GM18502 (cell line): ENCODE data around the gene XIRP2.
"Not testable (repeated sequence)": the region's sequence is repeated elsewhere in the genome, so short reads cannot be mapped to it uniquely, and the experiment has no call there.

Source experiments
- ATAC-seq: cut with Tn5 transposase; IDR thresholded peaks from one replicate; pipeline ENCODE4 v1.9.1; 2021; ENCODE audit warnings: mild to moderate bottlenecking; ENCODE audit not compliant: unreplicated experiment, poor library complexity

The XIRP2 gene

DNA sequence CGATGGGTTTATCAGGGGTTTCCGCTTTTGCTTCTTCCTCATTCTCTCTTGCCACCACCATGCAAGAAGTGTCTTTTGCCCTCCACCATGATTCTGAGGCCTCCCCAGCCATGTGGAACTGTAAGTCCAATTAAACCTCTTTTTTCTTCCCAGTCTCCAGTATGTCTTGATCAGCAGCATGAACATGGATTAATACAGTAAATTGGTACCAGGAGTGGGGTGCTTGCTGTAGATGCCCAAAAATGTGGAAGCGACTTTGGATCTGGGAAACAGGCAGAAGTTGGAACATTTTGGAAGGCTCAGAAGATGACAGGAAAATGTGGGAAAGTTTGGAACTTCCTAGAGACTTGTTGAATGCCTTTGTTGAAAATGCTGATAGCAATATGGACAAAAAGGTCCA, 146.7 kb downstream of the XIRP2 start:
- not testable (repeated sequence) for ATAC-seq

DNA sequence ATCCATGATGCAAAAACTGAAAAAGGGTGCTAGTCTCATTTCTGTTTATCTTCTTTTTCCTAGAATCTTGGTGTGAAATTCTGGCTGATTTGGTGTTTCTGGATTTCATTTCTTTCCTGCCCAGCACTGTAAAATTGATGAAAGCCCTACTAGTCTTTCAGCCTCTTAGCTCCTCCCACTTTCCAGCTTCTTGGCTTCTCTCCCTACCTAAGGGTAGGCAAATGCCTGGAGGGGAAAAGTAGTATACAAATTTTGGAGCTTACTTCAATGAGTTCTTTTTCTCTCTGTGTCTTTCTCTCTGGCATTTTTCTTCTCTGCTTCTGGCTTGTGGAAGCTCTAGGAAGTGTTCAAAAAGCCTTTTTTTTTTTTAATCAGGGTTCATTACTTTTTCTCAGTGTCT, 160.5 kb downstream of the XIRP2 start:
- ATAC-seq, result no peak

- no peak for ATAC-seq
These were observed 161.4 kb downstream of the XIRP2 start for GRCh38 chr2:167049659-167050058.

DNA sequence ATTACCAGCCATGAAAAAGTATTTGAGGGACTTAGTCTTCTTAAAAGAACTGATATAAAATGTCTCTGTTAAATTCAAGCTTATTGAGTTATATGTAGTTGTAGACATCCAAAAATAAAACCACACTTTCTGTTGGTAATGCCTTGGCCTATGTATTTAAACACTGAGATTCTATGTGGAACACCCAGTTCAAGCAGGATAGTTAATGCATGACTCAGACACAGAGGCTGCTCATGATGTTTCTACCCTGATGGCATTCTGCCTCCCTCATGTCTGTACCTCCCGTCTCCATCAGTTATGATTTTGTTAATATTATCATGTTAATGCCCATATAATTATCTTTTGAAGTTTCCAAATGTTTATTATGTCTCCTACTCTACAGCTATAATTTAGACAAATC, 164.5 kb downstream of the XIRP2 start:
- no peak for ATAC-seq

DNA sequence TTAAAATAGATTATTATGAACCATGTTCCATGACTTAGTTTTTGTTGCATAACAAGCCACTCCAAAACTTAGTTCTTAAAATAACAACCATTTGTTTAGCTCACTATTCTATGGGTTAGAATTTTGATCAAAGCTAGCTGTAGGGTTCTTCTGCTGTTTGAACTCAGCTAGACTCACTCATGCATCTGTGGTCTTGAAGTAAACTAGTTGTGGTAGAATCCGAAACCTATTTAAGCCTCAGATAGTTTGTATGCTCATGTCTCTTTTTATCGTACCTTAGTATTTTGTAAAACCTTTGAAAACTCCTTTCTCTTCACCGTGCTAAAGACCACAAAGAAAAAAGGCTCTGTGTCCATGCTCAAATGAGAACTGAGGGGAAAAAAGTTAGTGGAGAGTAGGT, 166.6 kb downstream of the XIRP2 start:
- ATAC-seq, result no peak

DNA sequence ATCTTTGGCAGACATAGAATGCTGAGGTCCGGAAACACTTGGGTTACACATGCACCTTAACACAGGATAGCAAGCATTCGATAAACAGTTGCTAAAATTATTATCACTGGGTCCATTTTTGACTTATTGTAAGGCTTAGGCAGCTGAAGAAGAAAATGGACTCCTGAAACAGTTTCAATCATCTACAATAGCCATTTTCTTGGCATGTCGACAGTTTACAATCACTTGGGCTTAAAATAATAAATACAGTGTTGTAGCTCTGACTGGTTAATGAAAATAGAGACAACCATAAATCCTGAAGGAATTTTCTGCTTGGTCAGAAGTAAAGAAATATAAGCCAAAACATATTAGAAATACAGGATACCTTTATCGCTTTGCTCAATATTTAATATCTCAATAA, 169.2 kb downstream of the XIRP2 start:
- ATAC-seq, result no peak

GRCh38 chr2:167059173-167059572, 170.9 kb downstream of the XIRP2 start:
- no peak for ATAC-seq

- ATAC-seq, result no peak
These were observed 181.6 kb downstream of the XIRP2 start for GRCh38 chr2:167069855-167070254.

DNA sequence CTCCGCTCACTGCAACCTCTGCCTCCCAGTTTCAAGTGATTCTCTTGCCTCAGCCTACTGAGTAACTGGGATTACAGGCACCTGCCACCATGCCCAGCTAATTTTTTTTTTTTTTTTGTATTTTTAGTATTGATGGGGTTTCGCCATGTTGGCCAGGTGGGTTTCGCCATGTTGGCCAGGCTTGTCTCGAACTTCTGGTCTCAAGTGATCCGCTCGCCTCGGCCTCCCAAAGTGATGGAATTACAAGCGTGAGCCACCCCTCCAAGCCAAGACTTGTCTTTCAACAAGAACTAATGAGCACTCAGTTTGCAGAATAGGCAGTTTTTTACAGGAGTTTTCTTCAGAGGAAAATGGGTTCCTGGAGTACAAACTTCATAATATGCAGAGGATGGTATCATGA, 187.4 kb downstream of the XIRP2 start:
- not testable (repeated sequence) for ATAC-seq

GRCh38 chr2:167098931-167099330, 210.7 kb downstream of the XIRP2 start:
- ATAC-seq, result not testable (repeated sequence)

DNA sequence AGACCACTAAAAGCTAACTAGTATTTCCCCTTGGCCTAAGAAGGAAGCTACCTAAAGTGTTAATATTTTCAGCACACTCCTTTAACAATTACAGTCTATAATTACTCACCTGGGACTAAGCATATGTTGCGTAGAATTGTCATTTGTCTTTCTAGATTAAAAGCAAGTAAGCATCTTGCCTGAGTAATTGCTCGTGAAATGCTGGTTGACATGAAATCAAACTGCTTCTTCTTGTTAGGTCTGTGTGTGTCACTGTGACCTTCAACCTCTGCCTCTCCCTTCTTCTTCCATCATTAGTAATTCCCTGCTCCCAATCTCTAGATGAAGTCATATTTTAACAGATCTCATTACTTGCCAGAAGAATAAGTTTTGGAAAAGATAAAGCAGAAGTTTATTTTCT, 212.2 kb downstream of the XIRP2 start:
- ATAC-seq, result no peak

- no peak for ATAC-seq
These were observed 214.9 kb downstream of the XIRP2 start for GRCh38 chr2:167103028-167103756.

DNA sequence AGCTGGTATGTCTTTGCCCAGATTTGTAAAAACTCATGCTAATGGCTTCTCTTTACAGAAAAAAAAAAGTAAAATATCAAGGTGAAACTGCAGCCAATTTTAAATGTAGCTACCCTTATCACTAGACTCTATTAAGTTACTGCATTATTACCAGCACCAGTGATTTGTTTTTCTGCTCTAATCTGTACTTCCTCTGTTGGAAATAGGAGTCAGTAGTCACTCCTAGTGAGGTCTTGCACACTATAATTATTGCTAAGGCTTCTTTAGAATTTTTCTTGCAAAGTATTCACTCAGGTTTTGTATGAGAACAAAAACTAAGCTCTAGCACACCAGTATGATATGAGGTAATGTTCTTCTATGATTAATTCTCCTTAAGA, 215.5 kb downstream of the XIRP2 start:
- ATAC-seq, result no peak

DNA sequence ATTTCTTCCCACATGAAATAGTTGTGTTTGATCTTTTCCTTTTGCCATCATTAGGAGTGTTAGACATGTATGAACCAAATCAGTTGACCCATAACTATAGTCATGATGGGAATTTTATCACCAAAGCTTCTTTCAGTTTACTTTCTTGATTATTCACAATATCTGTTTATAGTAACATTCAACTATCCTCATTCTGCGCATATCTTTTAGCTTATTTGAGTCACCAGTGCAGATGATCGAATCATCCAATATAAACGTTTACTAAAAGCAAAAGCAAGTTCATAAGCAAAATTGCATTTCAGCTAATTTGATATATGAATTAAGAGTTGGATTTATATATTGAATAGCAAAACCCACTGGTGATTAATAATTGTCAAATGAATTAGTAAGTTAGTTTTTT, 216.4 kb downstream of the XIRP2 start:
- no peak for ATAC-seq

DNA sequence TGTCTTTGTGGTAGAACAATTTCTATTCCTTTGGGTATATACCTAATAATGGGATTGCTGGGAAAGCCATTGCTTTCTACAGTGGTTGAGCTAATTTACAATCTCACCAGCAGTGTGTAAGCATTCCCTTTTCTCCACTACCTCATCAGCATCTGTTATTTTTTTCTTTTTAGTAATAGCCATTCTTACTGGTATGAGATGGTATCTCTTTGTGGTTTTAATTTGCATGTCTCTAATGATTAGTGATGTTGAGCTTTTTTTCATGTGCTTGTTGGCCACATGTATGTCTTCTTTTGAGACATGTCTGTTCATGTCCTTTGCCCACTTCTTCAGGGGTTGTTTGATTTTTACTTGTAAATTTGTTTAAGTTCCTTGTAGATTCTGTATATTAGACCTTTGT, 221.4 kb downstream of the XIRP2 start:
- ATAC-seq, result not testable (repeated sequence)

GRCh38 chr2:167110345-167110744, 222.1 kb downstream of the XIRP2 start:
- no peak for ATAC-seq

GRCh38 chr2:167114018-167114417, 225.7 kb downstream of the XIRP2 start:
- ATAC-seq, result no peak

DNA sequence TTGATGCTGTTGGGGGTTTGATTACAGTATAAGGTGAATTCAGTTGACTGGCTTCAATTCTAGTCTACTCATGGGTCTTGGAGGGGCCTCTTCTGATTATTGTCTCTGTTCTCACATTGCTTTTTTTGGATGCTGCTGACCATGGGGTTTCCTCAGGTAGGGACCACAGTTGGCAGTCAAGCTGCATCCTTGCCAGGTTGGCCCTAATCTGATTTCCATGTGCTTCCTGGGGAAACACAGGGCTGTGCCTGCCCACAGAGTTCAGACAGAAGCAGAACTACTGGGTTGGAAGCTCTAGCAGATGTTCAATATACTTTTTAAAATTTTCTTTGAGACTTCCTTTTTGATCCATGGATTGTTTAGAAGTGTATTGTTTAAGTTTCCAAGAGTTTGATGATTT, 227.3 kb downstream of the XIRP2 start:
- ATAC-seq, result no peak

GRCh38 chr2:167122389-167122788, 234.1 kb downstream of the XIRP2 start:
- ATAC-seq, result no peak

GRCh38 chr2:167126165-167126564, 237.9 kb downstream of the XIRP2 start:
- ATAC-seq, result no peak

DNA sequence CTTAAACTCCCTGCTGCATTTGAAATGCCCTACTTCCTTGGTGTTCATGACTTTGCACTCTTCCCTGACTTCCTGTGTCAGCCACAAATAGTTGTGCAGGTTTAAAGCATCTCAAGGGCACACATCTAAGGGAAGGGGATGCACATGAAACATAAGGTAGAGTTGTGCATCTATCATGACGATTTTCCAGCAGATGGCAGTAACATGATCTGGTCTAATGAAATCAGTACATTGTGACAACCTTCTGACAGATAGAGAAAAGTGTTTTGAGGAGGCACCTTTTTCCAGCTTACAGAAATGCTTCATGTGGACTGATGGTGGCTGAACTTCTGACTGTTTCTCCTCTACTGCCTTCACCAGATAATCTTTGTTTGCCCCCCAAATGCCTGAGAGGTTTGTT, 238.9 kb downstream of the XIRP2 start:
- no peak for ATAC-seq

DNA sequence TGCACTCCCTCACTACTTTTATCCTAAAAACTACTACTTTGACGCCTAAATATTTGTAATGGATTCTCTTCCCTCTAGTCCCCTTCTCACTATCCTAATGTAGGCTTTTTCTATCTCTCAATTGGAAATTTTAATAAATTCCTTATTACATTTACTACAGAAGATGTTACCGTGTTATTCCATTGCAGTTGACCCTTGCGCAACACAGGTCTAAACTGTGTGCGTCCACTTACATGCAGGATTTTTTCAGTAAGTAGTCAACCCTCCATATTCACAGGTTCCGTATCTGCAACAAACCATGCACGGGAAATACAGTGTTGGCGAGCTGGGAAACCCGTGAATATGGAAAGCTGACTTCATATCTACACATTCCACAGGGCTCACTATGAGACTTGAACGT, 239.8 kb downstream of the XIRP2 start:
- ATAC-seq, result no peak

GRCh38 chr2:167132066-167132465, 243.8 kb downstream of the XIRP2 start:
- ATAC-seq, result no peak
